Measurements from ENCODE around the gene ABCG8.

GRCh38 chr2:43819491-43820163, 19.1 kb upstream of the ABCG8 start:
- TF ChIP-seq POLR2A (IDR thresholded peaks at IDR 0.05) = no peak
- no peak for TF ChIP-seq CTCF (IDR thresholded peaks at IDR 0.05)

Data from lower leg skin (tissue), 3 donors.